SU-DHL-6 (cell line): ENCODE data around the gene XYLT1.

Experiments used
- H2AFZ ChIP-seq: fragments of 200-600 bp; sonication (generic); 2 replicates; pipeline ENCODE4 v1.6.1; 2014; ENCODE audit warnings: low read depth, mild to moderate bottlenecking, moderate library complexity, mixed read lengths, antibody characterized with exemption, low read length; ENCODE audit not compliant: severe bottlenecking
- H3F3A ChIP-seq: fragments of 200-600 bp; shearing (Covaris generic); 2 replicates; pipeline ENCODE4 v1.6.0; 2016; ENCODE audit warnings: antibody characterized with exemption, mild to moderate bottlenecking; ENCODE audit not compliant: insufficient read depth
- H3K27ac ChIP-seq: fragments of 200-600 bp; sonication (generic); 2 replicates; pipeline ENCODE4 v1.5.1; 2016; ENCODE audit warnings: low read depth, mild to moderate bottlenecking, low read length, moderate library complexity, mixed read lengths
- H3K27me3 ChIP-seq: fragments of 200-600 bp; sonication (generic), shearing (Covaris generic); 2 replicates; pipeline ENCODE4 v1.6.0; 2014; ENCODE audit warnings: mild to moderate bottlenecking, low read length
- H3K36me3 ChIP-seq: fragments of 200-600 bp; sonication (generic); 2 replicates; pipeline ENCODE4 v1.6.1; 2014; ENCODE audit warnings: mild to moderate bottlenecking, low read length, mixed read lengths
- H3K4me2 ChIP-seq: fragments of 300-600, 200-600 bp; shearing (Covaris generic), sonication (generic); 2 replicates; pipeline ENCODE4 v1.6.0; 2014; ENCODE audit warnings: low read length, low read depth, mild to moderate bottlenecking; ENCODE audit not compliant: poor library complexity, severe bottlenecking
- H3K4me3 ChIP-seq: fragments of 200-600 bp; sonication (generic); 2 replicates; pipeline ENCODE4 v1.5.1; 2014; ENCODE audit warnings: antibody characterized with exemption, low read length, mild to moderate bottlenecking, mixed read lengths; ENCODE audit not compliant: insufficient read depth, poor library complexity, severe bottlenecking
- H3K79me2 ChIP-seq: fragments of 200-600 bp; sonication (generic); 2 replicates; pipeline ENCODE4 v1.6.1; 2014; ENCODE audit warnings: mild to moderate bottlenecking, low read length, moderate library complexity; ENCODE audit not compliant: insufficient read depth
- H3K9ac ChIP-seq: fragments of 200-600 bp; sonication (generic); 2 replicates; pipeline ENCODE4 v1.7.0; 2014; ENCODE audit warnings: mild to moderate bottlenecking, low read length
- H3K9me2 ChIP-seq: fragments of 200-600 bp; sonication (generic); replicated peaks from 2 replicates; pipeline ENCODE4 v1.6.1; 2014; ENCODE audit warnings: low read length; ENCODE audit not compliant: insufficient read depth
- H3K9me3 ChIP-seq: fragments of 200-600 bp; sonication (generic); 2 replicates; pipeline ENCODE4 v1.6.1; 2014; ENCODE audit warnings: low read length, mixed read lengths; ENCODE audit not compliant: insufficient read depth
- H4K20me1 ChIP-seq: fragments of 200-600 bp; sonication (generic); 2 replicates; pipeline ENCODE4 v1.6.1; 2014; ENCODE audit warnings: low read depth, mild to moderate bottlenecking, antibody characterized with exemption, low read length, moderate library complexity, mixed read lengths
- CTCF ChIP-seq: fragments of 200-600 bp; sonication (generic); IDR thresholded peaks from one replicate; pipeline ENCODE4 v1.5.1; 2017; ENCODE audit warnings: antibody characterized with exemption, mild to moderate bottlenecking, low read length, moderate library complexity; ENCODE audit not compliant: insufficient read depth, poor library complexity, severe bottlenecking
- EZH2phosphoT487 ChIP-seq: fragments of 200-600 bp; sonication (generic), shearing (Covaris generic); conservative IDR thresholded peaks from 2 replicates; pipeline ENCODE4 v1.6.1; 2018; ENCODE audit warnings: mild to moderate bottlenecking, antibody characterized with exemption, low read length, moderate library complexity, mixed read lengths

Gene XYLT1

GRCh38 chr16:17203424-17203823, 267.3 kb downstream of the XYLT1 start:
- no peaks in the 10 kb centered on the region for H3K9me2 ChIP-seq
- H3K9ac ChIP-seq = no peak overlapping the region
- no peaks in the 10 kb centered on the region for H3F3A ChIP-seq
- no peak overlapping the region for H3K4me2 ChIP-seq
- H3K79me2 ChIP-seq = no peaks in the 10 kb centered on the region
- no peak for TF ChIP-seq EZH2phosphoT487
- no peak for TF ChIP-seq CTCF
- no peak overlapping the region for H3K27ac ChIP-seq
- H3K27me3 ChIP-seq = no peaks in the 10 kb centered on the region
- H4K20me1 ChIP-seq = no peaks in the 10 kb centered on the region
- H3K4me3 ChIP-seq = no peak overlapping the region
- no peaks in the 10 kb centered on the region for H3K9me3 ChIP-seq
- no peaks in the 10 kb centered on the region for H3K36me3 ChIP-seq
- H2AFZ ChIP-seq = no peak overlapping the region

GRCh38 chr16:17199135-17199534, 271.6 kb downstream of the XYLT1 start:
- Histone ChIP-seq H3K79me2 (no peaks in the 10 kb centered on the region), H3K9me3 (no peaks in the 10 kb centered on the region), H2AFZ (no peak overlapping the region), H3K9ac (no peak overlapping the region), H3F3A (no peaks in the 10 kb centered on the region), H3K9me2 (no peaks in the 10 kb centered on the region), H3K27me3 (no peaks in the 10 kb centered on the region), H3K27ac (no peak overlapping the region), H4K20me1 (no peaks in the 10 kb centered on the region), H3K36me3 (no peaks in the 10 kb centered on the region), H3K4me2 (no peak overlapping the region), H3K4me3 (no peak overlapping the region)
- TF ChIP-seq CTCF = no peak
- TF ChIP-seq EZH2phosphoT487 = no peak

GRCh38 chr16:17196526-17196925, 274.2 kb downstream of the XYLT1 start:
- H3K79me2 ChIP-seq = no peaks in the 10 kb centered on the region
- H4K20me1 ChIP-seq = no peaks in the 10 kb centered on the region
- no peak overlapping the region for H2AFZ ChIP-seq

More at GRCh38 chr16:17196526-17196925, 274.2 kb downstream of the XYLT1 start:
- Histone ChIP-seq H3K9me2 (no peaks in the 10 kb centered on the region), H3K4me2 (no peak overlapping the region), H3K9me3 (no peaks in the 10 kb centered on the region), H3F3A (no peaks in the 10 kb centered on the region), H3K9ac (no peak overlapping the region), H3K27me3 (no peaks in the 10 kb centered on the region), H3K4me3 (no peak overlapping the region), H3K27ac (no peak overlapping the region), H3K36me3 (no peaks in the 10 kb centered on the region)
- TF ChIP-seq EZH2phosphoT487 (no peak), CTCF (no peak)
